Measurements from ENCODE around the gene CEP128.

CEP128 gene

GRCh38 chr14:80865565-80865964, 76.0 kb downstream of the CEP128 start:
- no peak for TF ChIP-seq CTCF (IDR thresholded peaks at IDR 0.05; ENCODE audit: borderline replicate concordance, insufficient read depth, low read depth, low read length)
- no peak overlapping the region for H3K4me3 ChIP-seq (ENCODE audit: low read depth, low read length)

- no peak for TF ChIP-seq CTCF (IDR thresholded peaks at IDR 0.05; ENCODE audit: borderline replicate concordance, insufficient read depth, low read depth, low read length)
- H3K4me3 ChIP-seq (ENCODE audit: low read depth, low read length) = no peak overlapping the region
Measured at GRCh38 chr14:80862983-80863382, 78.6 kb downstream of the CEP128 start.

GRCh38 chr14:80862541-80862940, 79.0 kb downstream of the CEP128 start:
- no peak for TF ChIP-seq CTCF (IDR thresholded peaks at IDR 0.05; ENCODE audit: borderline replicate concordance, insufficient read depth, low read depth, low read length)
- no peak overlapping the region for H3K4me3 ChIP-seq (ENCODE audit: low read depth, low read length)

- H3K4me3 ChIP-seq (ENCODE audit: low read depth, low read length) = no peak overlapping the region
- no peak for TF ChIP-seq CTCF (IDR thresholded peaks at IDR 0.05; ENCODE audit: borderline replicate concordance, insufficient read depth, low read depth, low read length)
Measured at GRCh38 chr14:80850197-80850814, 91.2 kb downstream of the CEP128 start.

- TF ChIP-seq CTCF (IDR thresholded peaks at IDR 0.05; ENCODE audit: borderline replicate concordance, insufficient read depth, low read depth, low read length) = no peak
Measured at GRCh38 chr14:80847070-80847469, 94.5 kb downstream of the CEP128 start.

GRCh38 chr14:80845856-80846255, 95.7 kb downstream of the CEP128 start:
- no peak for TF ChIP-seq CTCF (IDR thresholded peaks at IDR 0.05; ENCODE audit: borderline replicate concordance, insufficient read depth, low read depth, low read length)
- no peak overlapping the region for H3K4me3 ChIP-seq (ENCODE audit: low read depth, low read length)

More at GRCh38 chr14:80847070-80847469, 94.5 kb downstream of the CEP128 start:
- no peak overlapping the region for H3K4me3 ChIP-seq (ENCODE audit: low read depth, low read length)

- H3K4me3 ChIP-seq (ENCODE audit: low read depth, low read length) = no peak overlapping the region
- TF ChIP-seq CTCF (IDR thresholded peaks at IDR 0.05; ENCODE audit: borderline replicate concordance, insufficient read depth, low read depth, low read length) = no peak
Measured at GRCh38 chr14:80844872-80845271, 96.7 kb downstream of the CEP128 start.
